GM19193 (cell line): Measurements from ENCODE around the gene QSER1.

ENCODE experiments used
- POLR2A ChIP-seq: IDR thresholded peaks from 4 replicates; pipeline ENCODE4 v1.6.1; 2011; ENCODE audit not compliant: insufficient read depth, insufficient read length; ENCODE audit errors: extremely low read depth

QSER1 gene

DNA sequence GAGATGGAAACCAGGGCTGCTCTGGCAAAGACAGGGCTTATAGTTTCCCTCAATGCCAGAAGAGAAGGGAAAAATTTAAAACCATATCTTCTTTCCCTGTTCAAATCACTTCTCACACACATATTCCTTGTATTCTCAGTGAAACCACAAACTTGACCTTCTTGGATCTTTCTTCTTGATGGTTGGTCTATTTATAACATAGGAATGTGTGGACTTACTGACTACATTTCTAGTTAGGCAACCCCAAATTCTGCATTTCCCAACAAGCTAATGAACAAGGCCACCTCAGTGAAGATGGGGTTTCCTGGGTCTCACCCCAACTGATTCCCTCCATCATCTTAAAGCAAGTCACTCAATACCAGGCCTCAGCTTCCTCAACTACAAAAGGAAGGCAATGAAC lies 3.8 kb upstream of the QSER1 start:
- no peak for TF ChIP-seq POLR2A

DNA sequence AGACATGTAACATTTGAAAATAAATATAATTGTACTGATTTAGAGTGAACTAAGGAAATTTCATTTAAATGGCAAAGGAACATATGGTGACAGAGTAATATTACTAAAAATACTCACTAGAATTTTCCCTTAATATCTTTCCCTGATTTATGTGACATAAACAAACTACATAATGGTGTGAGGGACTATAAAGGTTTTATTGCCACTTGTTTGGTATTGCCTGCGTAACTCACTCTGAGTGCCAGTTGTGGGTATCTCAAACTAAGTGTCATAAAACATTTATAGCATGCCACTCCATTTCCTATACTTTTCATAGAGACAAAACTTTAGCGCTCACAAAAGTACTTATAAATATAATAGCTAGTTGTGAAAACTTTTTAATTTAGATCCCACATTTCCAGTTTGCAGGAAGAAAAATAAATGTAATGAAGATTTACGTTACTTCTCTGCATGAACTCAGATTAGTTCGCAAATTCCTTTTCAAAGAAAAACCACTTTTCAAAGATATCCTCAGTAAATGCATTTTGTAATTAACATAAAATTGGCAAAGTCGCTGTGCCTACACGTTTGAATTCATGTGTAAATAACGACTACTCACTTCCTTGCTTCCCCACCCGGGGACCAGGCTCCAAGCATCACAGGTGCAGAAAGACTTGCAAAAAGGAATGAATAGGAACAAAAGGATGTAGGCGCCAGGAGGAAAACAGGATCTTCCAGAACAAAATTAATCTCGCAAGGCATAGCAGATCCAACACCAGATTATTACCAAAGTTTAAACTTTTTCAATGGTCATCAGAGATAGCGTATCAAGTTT lies 1.6 kb upstream of the QSER1 start:
- TF ChIP-seq POLR2A: no peak

DNA sequence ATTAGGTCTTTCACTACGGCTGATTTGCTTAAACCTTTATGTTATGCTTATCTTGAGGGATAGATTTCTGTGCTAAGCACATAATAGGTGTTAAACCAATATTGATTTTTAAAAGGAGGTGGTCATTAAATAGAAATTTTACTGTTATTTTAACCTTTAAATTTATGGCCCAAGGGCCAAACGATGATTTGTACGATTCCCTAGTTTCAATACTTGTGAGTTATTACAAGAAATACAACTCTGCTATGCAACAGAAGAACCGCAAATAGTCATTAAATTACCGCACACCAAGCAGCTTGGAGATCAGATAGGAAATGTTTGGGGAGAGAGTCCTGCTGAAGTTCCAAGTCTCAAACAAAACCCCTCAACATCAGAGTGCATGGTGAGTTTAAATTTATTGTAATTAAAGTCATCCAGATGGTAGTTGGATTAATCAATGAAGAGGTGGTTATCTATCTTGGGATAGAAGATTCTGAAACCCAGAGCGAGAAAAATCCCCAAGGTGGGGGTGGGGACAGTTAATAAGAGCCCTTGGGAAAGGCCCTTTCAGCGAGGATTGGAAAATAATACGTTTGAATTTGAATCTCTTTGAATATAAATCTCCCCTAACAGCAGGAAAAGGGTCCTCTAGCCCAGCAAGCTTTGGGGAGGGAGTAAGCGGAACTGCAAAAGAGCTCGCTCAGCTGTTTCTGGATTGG lies 805 bp upstream of the QSER1 start:
- TF ChIP-seq POLR2A: no peak

DNA sequence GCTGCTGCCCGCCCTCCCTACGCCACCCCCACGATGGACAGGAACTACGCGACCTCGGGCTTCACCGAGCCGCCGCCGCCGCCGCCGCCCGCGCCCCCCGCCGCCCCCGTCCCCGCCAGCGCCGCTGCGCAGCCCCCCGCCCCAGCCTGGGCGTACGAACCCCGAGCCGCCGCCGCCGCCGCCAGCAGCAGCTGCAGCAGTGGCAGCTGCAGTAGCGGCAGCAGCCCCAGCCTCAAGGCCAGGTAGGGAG lies 407 bp downstream of the QSER1 start:
- TF ChIP-seq POLR2A: no peak

- no peak for TF ChIP-seq POLR2A
Measured at GRCh38 chr11:32893343-32894148, 935 bp downstream of the QSER1 start.

DNA sequence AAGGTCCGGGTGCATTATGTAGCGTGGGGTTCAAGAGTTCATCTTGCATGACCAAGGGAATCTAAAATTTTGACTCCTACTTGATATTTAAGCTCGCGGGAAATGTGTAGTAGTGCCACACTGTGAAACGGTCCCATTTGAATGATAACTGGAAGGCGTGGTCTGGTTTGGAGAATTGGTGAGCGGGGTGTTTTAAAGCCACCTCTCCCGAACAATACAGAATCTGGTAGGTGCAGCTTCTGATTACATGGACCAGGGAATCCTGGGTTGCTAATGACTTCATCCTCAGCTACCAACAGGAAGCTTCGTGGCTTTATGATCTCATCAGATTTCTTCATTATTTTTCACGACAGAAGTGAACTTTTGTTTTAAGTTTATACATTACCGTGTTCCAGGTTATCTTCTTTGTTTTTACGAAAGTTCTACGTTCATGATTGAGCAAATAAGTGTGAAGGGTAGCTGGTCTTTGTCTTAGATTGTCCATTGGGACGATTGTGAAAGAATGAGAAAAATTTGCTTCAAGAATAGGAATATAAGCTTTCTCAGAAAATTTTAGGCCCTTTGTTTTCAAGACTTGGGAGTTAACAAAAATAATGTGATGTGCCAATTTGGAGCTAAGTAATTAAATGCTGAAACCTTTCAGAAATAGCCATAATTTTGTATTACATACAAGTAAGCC lies 1.7 kb downstream of the QSER1 start:
- TF ChIP-seq POLR2A: no peak

DNA sequence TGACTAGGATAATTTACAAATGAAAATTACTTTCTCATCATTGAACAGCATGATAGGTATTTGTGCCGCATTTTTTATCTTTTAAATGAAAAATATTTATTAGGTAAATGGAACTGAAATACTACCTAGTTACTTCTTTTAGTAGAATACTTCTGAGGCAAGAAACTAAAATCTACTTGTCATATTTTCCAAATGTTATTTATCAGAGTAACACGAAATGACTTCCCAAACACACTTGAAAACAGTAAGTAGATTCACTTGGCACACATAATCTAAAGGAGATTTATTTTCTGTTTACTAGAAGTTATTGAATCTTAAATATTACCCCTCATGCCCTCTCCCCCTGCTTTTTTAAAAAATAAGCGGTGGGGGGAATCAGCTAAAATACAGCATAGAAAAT lies 2.3 kb downstream of the QSER1 start:
- TF ChIP-seq POLR2A: no peak

- no peak for TF ChIP-seq POLR2A
Measured at GRCh38 chr11:32895471-32895870, 2.9 kb downstream of the QSER1 start.

GRCh38 chr11:32897103-32897502 lies 4.5 kb downstream of the QSER1 start:
- TF ChIP-seq POLR2A: no peak

GRCh38 chr11:32899438-32899837 lies 6.8 kb downstream of the QSER1 start:
- TF ChIP-seq POLR2A: no peak

GRCh38 chr11:32902089-32902665 lies 9.6 kb downstream of the QSER1 start:
- no peak for TF ChIP-seq POLR2A

DNA sequence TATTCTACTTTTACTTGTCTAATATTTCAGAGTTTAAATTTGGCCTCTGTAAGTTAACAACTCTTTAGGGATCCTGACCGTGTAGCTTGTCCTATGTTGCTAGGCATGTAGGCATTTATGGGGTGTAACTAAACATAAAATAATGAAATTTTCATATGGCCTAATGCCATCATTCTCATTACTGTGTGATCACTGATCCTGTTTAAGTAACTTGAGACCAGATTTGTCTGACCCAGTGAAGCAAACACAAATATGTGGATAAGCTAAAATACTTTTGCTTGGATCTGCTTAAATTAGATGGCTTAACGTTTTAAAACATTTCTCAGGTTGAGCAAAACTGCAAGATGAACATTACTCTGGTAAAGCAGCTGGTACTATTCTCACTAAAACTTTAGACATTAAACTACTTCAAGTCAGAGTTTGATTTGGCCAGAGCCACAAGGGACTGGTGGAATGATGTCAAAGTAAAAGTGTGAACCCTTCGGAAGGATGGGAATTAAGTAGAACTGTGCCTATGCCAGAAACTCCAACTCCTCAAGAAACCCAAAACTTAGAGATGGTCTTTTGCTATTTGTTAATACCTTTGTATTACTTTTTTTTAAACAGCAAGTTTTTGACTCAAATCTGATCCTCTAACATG lies 12.5 kb downstream of the QSER1 start:
- no peak for TF ChIP-seq POLR2A

- TF ChIP-seq POLR2A: no peak
Measured at GRCh38 chr11:32908619-32909018, 16.0 kb downstream of the QSER1 start.

DNA sequence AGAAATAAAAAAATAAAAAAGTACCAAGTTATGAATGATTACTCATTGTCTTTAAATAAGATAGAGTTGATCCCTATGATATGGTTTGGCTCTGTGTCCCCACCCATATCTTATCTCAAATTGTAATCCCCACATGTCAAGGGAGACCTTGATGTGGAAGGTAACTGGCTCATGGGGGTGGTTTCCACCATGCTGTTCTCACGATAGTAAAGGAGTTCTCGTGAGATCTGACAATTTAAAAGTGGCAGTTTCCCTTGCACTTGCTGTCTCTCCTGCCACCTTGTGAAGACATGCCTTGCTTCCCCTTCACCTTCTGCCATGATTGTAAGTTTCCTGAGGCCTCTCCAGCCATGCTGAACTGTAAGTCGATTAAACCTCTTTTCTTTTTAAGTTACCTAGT lies 18.8 kb downstream of the QSER1 start:
- no peak for TF ChIP-seq POLR2A

DNA sequence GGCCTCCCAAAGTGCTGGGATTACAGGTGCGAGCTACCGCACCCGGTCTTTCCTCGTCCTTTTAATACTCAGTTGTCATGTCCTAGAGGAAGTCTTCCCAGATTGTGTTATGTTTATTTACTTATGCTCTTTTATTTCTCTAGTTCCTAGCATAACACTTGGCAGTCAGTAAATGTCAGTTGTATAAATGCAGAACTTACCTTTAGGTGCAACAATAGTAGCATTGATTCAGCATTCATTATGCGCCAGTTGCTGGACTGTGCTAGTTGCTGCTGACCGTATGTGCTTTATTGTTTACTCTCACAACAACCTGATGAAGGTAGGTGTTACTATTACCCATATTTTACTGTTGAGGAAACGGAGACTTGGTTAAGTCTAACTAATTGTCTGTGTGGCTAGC lies 20.8 kb downstream of the QSER1 start:
- no peak for TF ChIP-seq POLR2A

DNA sequence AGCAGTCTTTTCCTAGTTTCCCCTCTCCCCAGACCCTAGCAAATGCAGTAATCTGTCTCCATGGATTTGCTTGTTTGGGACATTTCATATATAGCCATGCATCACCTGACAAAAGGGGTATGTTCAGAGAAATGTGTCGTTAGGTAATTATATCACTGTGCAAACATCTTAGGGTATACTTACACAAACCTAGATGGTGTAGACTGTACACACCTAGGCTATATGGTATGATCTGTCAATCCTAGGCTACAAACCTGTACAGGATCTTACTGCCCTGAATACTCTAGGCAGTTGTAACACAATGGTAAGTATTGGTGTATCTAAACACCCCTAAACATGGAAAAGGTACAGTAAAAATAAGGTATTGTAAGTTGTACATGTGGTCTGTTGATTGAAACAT lies 23.8 kb downstream of the QSER1 start:
- TF ChIP-seq POLR2A: no peak
